Stimulated activated naive CD8-positive, alpha-beta T cell treated with anti-CD3 and anti-CD28 coated beads, Interleukin-15, Interleukin-2, amounts not matched to agents 100 ng/mL and 50 ng/mL, for 24 hours (primary cell): ENCODE measurements around the gene LDHA.
A peak's percentile ranks its signal among the peaks of the same experiment; 100 is the strongest.
"Not testable (repeated sequence)": the region's sequence is repeated elsewhere in the genome, so short reads cannot be mapped to it uniquely, and the experiment has no call there.

Experiments
- H3K27ac Mint-ChIP-seq: one replicate; pipeline ENCODE4 v1.8.0; 2021; ENCODE audit warnings: mild to moderate bottlenecking, mixed read lengths
- H3K27me3 Mint-ChIP-seq: one replicate; pipeline ENCODE4 v1.8.0; 2021; ENCODE audit warnings: mixed read lengths
- H3K36me3 Mint-ChIP-seq: one replicate; pipeline ENCODE4 v1.8.0; 2021; ENCODE audit warnings: low read depth, mixed read lengths
- H3K4me1 Mint-ChIP-seq: one replicate; pipeline ENCODE4 v1.8.0; 2021; ENCODE audit warnings: low read depth, mixed read lengths
- H3K4me3 Mint-ChIP-seq: one replicate; pipeline ENCODE4 v1.8.0; 2021; ENCODE audit warnings: mild to moderate bottlenecking, mixed read lengths
- H3K9me3 Mint-ChIP-seq: one replicate; pipeline ENCODE4 v1.8.0; 2021; ENCODE audit warnings: mixed read lengths

Gene LDHA

DNA sequence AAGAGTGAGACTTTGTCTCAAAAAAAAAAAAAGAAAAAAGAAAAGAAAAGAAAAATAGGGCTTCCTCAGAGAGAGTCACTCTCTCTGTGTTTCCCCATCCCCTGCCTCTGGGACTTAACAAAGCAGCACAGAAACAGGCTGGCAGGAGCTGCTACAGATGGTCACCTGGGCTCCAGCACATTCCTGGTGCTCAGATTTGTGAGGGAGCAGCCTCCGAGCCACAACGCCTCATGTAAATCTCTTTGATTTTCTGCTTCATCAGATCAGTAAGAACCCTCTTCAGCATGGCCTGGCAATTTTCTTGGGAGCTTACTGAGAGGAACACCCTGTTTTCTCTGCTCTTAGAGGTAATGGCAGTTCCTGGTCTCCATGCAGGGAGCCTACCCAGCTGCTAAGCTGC lies 15.2 kb upstream of the LDHA start:
- Mint-ChIP-seq H3K36me3 (no peaks in the 10 kb centered on the region), H3K27ac (no peak overlapping the region), H3K9me3 (no peaks in the 10 kb centered on the region), H3K27me3 (no peaks in the 10 kb centered on the region), H3K4me1 (peaks cover 18% of the 10 kb centered on the region), H3K4me3 (no peak overlapping the region)

DNA sequence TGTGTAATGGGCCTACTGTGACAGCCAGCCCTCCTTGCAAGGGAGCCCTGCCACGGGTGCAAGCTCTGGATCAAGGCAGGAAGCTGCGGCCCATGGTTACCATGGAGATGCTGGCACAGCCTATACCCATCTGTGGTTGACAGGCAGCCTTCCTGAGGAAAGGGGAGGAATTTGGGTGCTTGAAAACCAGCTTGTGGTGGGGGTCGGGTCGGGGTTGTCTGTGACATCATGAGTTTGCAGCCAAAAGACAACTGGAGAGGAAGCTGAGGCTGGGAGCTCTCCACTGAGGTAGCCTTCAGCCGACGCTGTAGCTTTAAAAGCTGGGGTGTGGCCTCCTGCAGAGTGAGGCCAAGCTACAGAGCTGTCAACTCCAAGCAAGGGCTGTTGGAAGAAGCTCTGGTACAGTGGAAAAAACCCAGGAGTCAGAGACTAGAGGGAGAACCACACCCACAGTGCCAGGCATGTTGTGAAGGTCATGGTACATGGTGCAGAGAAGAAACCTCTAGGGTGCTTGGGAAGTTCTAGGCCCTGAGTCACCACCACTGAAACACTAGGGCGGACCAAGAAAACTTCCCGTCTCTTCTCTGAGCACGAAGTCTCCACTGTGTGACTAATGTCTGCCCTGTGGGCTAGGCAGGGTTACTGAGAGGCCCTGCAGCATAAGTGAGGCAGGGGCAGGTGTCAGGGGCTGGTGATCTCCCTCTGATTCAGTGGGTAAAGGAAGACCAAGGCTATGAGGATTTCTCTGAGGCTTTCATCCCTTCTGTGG lies 10.8 kb upstream of the LDHA start:
- peak overlapping the region; percentile 97 for H3K27ac Mint-ChIP-seq
- peaks cover 30% of the 10 kb centered on the region for H3K4me1 Mint-ChIP-seq
- no peaks in the 10 kb centered on the region for H3K36me3 Mint-ChIP-seq
- no peaks in the 10 kb centered on the region for H3K27me3 Mint-ChIP-seq
- no peaks in the 10 kb centered on the region for H3K9me3 Mint-ChIP-seq
- H3K4me3 Mint-ChIP-seq, result peak overlapping the region; percentile 67

DNA sequence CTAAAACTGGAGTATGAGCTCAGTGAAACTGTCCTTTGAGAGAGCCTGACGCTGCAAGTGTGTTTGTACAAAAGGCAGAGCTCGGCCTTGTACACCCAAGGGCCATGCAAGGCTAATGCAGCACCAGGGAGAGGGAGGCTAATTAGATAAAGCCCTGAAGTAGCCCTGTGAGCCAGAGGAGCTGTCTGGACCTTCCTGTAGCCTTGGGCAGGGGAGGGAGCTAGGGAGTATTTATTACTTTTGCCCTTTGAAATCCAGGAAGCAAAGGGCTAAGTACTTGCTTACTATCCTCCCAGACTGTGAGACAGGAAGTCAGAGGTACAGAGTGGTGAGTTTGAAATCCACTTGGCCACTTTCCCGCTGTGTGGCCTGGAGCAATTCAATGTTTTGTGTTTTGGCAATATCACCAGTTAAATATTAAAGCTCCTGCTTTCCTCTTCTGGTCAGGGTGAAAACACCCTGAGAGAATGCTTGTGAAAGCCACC lies 10.2 kb upstream of the LDHA start:
- Mint-ChIP-seq H3K4me1 (peaks cover 30% of the 10 kb centered on the region), H3K4me3 (peak overlapping the region; percentile 67), H3K27me3 (no peaks in the 10 kb centered on the region)

DNA sequence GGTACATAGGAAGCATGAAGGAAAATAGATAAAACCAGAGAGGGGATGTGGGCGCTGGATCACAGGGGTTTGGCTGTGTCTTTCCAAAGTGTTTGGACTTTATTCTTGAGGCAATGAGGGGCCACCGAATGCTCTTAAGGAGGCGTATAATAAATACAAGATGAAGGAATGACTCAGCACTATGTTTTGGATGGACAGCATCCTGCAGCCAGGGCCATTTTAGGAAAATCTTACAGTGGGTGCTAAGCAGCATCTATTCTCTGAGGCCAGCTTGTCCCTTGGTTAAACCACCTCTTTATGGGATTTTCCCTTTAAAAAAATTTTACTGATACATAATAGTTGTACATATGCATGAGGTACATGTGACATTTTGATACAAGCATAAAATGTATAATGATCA lies 4.3 kb upstream of the LDHA start:
- Mint-ChIP-seq H3K4me3 (no peak overlapping the region), H3K9me3 (no peaks in the 10 kb centered on the region), H3K27ac (peak overlapping the region; percentile 41), H3K27me3 (no peaks in the 10 kb centered on the region), H3K36me3 (peaks cover 8% of the 10 kb centered on the region), H3K4me1 (peaks cover 44% of the 10 kb centered on the region)

More for the DNA sequence above, 10.2 kb upstream of the LDHA start:
- H3K27ac Mint-ChIP-seq, result peak overlapping the region; percentile 97
- no peaks in the 10 kb centered on the region for H3K9me3 Mint-ChIP-seq
- no peaks in the 10 kb centered on the region for H3K36me3 Mint-ChIP-seq

GRCh38 chr11:18392434-18393321 lies 1.7 kb upstream of the LDHA start:
- H3K27me3 Mint-ChIP-seq, result no peaks in the 10 kb centered on the region
- H3K36me3 Mint-ChIP-seq, result peaks cover 31% of the 10 kb centered on the region

DNA sequence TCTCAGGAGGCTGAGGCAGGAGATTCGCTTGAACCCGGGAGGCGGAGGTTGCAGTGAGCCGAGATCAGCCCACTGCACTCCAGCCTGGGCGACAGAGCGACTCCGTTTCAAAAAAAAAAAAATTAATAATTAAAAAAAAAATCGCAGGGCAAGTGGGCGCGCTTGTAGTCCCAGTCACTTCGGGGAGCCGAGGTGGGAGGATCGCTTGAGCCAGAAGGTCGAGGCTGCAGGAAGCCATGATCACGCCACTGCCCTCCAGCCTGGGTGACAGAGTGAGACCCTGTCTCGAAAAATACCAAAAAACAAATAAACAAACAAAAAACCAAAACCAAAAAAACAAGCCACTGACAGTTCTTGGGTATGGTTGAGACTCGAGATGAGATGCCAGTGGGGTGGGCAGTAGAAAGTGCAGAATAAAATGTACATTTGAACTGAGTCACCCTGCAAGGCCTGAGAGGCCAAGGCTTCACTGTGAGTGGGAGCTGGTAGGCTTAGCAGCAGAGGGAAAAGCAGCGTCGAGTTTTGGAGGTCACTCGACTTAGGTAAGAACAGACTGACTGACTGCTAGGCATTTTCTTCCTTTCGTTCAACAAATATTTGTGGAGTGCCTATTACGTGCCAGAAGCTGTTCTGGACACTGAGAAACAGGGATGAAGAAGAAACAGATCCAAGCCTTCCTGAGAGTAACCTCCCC lies 635 bp upstream of the LDHA start:
- Mint-ChIP-seq H3K9me3 (no peaks in the 10 kb centered on the region), H3K27me3 (no peaks in the 10 kb centered on the region), H3K4me3 (peak overlapping the region; percentile 95), H3K27ac (peak overlapping the region; percentile 99), H3K4me1 (peaks cover 69% of the 10 kb centered on the region), H3K36me3 (peaks cover 40% of the 10 kb centered on the region)

More at GRCh38 chr11:18392434-18393321, 1.7 kb upstream of the LDHA start:
- H3K4me3 Mint-ChIP-seq, result peak overlapping the region; percentile 57
- peaks cover 58% of the 10 kb centered on the region for H3K4me1 Mint-ChIP-seq
- peak overlapping the region; percentile 85 for H3K27ac Mint-ChIP-seq
- no peaks in the 10 kb centered on the region for H3K9me3 Mint-ChIP-seq

DNA sequence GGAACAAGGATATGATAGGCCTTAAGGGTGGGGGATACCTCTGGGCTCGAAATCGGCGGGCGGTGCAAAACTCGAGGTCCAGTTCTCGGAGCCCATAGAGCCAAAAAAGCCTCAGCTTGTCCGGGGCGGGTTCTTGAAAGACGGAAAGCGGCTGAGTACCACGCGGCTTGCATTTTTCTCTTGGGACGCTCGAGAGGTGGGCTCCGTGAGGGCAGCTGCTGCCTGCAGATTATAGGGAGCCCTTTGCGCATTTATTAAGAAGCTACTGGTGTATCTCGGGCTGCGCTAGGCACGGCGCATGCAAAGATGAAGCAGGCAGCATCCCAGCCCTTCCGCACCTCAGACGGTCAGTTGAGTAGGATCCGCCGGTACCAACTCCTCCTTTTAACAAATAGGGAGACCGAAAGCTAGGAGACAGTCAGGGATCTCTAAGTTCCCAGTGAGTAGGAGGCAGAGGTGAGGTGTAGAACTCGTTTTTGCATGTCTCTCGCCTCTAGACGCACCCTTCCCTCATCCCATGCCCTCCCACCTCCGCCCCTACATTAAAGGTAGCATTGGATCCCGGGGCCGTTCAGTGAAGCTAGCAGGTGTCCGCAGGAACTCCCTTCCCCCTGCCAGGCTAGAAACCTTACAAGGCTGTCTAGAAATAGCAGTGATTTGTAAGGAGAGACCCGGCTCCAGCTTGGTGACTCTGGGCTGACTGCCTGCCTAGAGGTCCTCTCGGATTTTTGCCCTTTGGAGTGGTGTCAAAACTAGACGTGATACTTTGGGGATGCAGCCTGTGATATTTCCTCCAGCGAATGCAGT lies 768 bp downstream of the LDHA start:
- Mint-ChIP-seq H3K27me3 (no peaks in the 10 kb centered on the region), H3K4me3 (peak overlapping the region; percentile 95), H3K4me1 (peaks cover 77% of the 10 kb centered on the region), H3K9me3 (no peaks in the 10 kb centered on the region), H3K27ac (peak overlapping the region; percentile 99), H3K36me3 (peaks cover 54% of the 10 kb centered on the region)

GRCh38 chr11:18395735-18396504 lies 1.6 kb downstream of the LDHA start:
- Mint-ChIP-seq H3K27ac (peak overlapping the region; percentile 99), H3K4me3 (peak overlapping the region; percentile 95), H3K27me3 (no peaks in the 10 kb centered on the region), H3K4me1 (peaks cover 79% of the 10 kb centered on the region), H3K36me3 (peaks cover 61% of the 10 kb centered on the region), H3K9me3 (no peaks in the 10 kb centered on the region)

DNA sequence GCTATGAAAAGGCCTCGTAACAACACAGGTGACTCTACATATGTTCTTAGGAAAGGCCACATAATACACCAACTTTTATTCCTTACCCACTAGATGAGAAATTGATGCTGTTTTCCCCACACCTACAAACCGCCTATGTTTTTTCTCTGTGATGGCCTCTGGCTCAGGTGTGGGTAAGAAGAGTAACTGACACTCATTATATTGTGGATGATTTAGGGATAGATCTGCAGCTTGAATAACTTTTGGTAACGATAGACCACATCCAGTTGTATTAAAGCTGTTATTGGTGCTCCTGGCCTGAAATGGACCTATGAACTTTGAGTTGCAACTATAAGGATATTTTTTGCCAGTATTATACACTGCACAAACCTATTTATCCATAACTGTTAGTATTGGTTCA lies 3.6 kb downstream of the LDHA start:
- peaks cover 66% of the 10 kb centered on the region for H3K4me1 Mint-ChIP-seq
- H3K36me3 Mint-ChIP-seq, result peaks cover 75% of the 10 kb centered on the region
- peak overlapping the region; percentile 72 for H3K27ac Mint-ChIP-seq
- H3K4me3 Mint-ChIP-seq, result peak overlapping the region; percentile 76
- H3K27me3 Mint-ChIP-seq, result no peaks in the 10 kb centered on the region
- no peaks in the 10 kb centered on the region for H3K9me3 Mint-ChIP-seq

GRCh38 chr11:18401077-18401476 lies 6.7 kb downstream of the LDHA start:
- H3K27ac Mint-ChIP-seq, H3K9me3 Mint-ChIP-seq, H3K4me3 Mint-ChIP-seq, H3K27me3 Mint-ChIP-seq: not testable (repeated sequence)
- Mint-ChIP-seq H3K4me1 (peaks cover 57% of the 10 kb centered on the region), H3K36me3 (peaks cover 83% of the 10 kb centered on the region)

DNA sequence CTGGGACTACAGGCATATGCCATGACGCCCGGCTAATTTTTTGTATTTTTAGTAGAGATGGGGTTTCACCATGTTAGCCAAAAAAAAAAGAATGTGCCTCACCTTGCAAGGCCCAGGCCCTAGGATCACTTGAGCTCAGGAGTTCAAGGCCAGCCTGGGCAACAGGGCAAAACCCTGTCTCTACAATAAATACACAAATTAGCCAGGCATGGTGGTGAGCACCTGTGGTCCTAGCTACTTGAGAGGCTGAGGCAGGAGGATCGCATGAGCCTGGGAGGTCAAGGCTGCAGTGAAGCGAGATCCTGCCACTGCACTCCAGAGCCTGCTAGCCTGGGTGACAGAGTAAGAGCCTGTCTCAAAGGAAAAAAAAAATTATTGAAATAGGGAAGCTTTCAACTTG lies 9.7 kb downstream of the LDHA start:
- Mint-ChIP-seq H3K36me3 (peaks cover 76% of the 10 kb centered on the region), H3K4me3 (no peak overlapping the region), H3K9me3 (no peaks in the 10 kb centered on the region), H3K4me1 (peaks cover 29% of the 10 kb centered on the region), H3K27me3 (no peaks in the 10 kb centered on the region), H3K27ac (peak overlapping the region; percentile 40)

DNA sequence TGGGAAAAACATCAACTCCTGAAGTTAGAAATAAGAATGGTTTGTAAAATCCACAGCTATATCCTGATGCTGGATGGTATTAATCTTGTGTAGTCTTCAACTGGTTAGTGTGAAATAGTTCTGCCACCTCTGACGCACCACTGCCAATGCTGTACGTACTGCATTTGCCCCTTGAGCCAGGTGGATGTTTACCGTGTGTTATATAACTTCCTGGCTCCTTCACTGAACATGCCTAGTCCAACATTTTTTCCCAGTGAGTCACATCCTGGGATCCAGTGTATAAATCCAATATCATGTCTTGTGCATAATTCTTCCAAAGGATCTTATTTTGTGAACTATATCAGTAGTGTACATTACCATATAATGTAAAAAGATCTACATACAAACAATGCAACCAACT lies 13.0 kb downstream of the LDHA start:
- not testable (repeated sequence) for H3K27me3 Mint-ChIP-seq

GRCh38 chr11:18408558-18409291 lies 14.4 kb downstream of the LDHA start:
- Mint-ChIP-seq H3K4me1 (peaks cover 9% of the 10 kb centered on the region), H3K27ac (peak overlapping the region; percentile 6)

More for the DNA sequence above, 13.0 kb downstream of the LDHA start:
- not testable (repeated sequence) for H3K27ac Mint-ChIP-seq, H3K9me3 Mint-ChIP-seq
- Mint-ChIP-seq H3K36me3 (peaks cover 49% of the 10 kb centered on the region), H3K4me1 (peaks cover 21% of the 10 kb centered on the region), H3K4me3 (peak overlapping the region; percentile 21)

More at GRCh38 chr11:18408558-18409291, 14.4 kb downstream of the LDHA start:
- no peaks in the 10 kb centered on the region for H3K9me3 Mint-ChIP-seq
- H3K27me3 Mint-ChIP-seq, result no peaks in the 10 kb centered on the region
- no peak overlapping the region for H3K4me3 Mint-ChIP-seq
- H3K36me3 Mint-ChIP-seq, result peaks cover 36% of the 10 kb centered on the region
